ENCODE data around the gene FXR2.
A peak's percentile ranks its signal among the peaks of the same experiment; 100 is the strongest.

- TF ChIP-seq CTCF (tag by site-specific recombination; IDR thresholded peaks at IDR 0.05), result no peak
- TF ChIP-seq ZNF133 (tag by site-specific recombination; IDR thresholded peaks at IDR 0.05), result no peak
- no peak for TF ChIP-seq ATF2 (tag by site-specific recombination; IDR thresholded peaks at IDR 0.05; ENCODE audit: low read depth)
- TF ChIP-seq KLF17 (tag by site-specific recombination; IDR thresholded peaks at IDR 0.05), result no peak
- TF ChIP-seq ZBTB10 (tag by site-specific recombination; IDR thresholded peaks at IDR 0.05), result no peak
- TF ChIP-seq YY1 (tag by site-specific recombination; IDR thresholded peaks at IDR 0.05), result no peak
- no peak for TF ChIP-seq ZBTB21 (tag by site-specific recombination; IDR thresholded peaks at IDR 0.05)
- TF ChIP-seq FEZF1 (tag by site-specific recombination; IDR thresholded peaks at IDR 0.05), result no peak
- TF ChIP-seq PBX3 (CRISPR knock-in tag; IDR thresholded peaks at IDR 0.05), result peak; percentile 28; the same call in 1 of the 2 replicates
- TF ChIP-seq PRDM10 (tag by site-specific recombination; IDR thresholded peaks at IDR 0.05), result peak; percentile 22; the same call in 1 of the 2 replicates
- no peak for TF ChIP-seq ZNF416 (tag by site-specific recombination; IDR thresholded peaks at IDR 0.05)
- peak; percentile 65; the same call in 1 of the 2 replicates for TF ChIP-seq ZNF335 (tag by site-specific recombination; conservative IDR thresholded peaks at IDR 0.05)
These were observed 53.0 kb downstream of the FXR2 start, which contains the start of gene SENP3 for GRCh38 chr17:7561589-7562207.
